Upper lobe of right lung (tissue), 1 donor: Measurements from ENCODE around the gene PIMREG. TPM values are rescaled to one million over a fixed set of nuclear protein-coding genes. Genes with fewer than 3 reads are reported as not detected.
"Not testable (repeated sequence)": the region's sequence is repeated elsewhere in the genome, so short reads cannot be mapped to it uniquely, and the experiment has no call there.

Experiments
- ATAC-seq: fragments of 200-7000 bp; cut with Tn5 transposase; one replicate; pipeline ENCODE4 v1.9.1; 2020; ENCODE audit warnings: mild to moderate bottlenecking, moderate library complexity
- DNase-seq: peaks from one replicate; pipeline ENCODE4 v3.0.0-alpha.2; 2020
- H3K27ac ChIP-seq: fragments of 200-600 bp; one replicate; pipeline ENCODE4 v1.8.0; 2022
- H3K27me3 ChIP-seq: fragments of 200-600 bp; one replicate; pipeline ENCODE4 v1.8.0; 2022; ENCODE audit warnings: mild to moderate bottlenecking
- H3K36me3 ChIP-seq: fragments of 200-600 bp; one replicate; pipeline ENCODE4 v1.8.0; 2022
- H3K4me1 ChIP-seq: fragments of 200-600 bp; one replicate; pipeline ENCODE4 v1.8.0; 2022
- H3K4me3 ChIP-seq: fragments of 200-600 bp; one replicate; pipeline ENCODE4 v1.8.0; 2022; ENCODE audit warnings: mild to moderate bottlenecking
- H3K9me3 ChIP-seq: fragments of 200-600 bp; one replicate; pipeline ENCODE4 v1.8.0; 2022
- CTCF ChIP-seq: fragments of 200-600 bp; IDR thresholded peaks from one replicate; pipeline ENCODE4 v1.8.0; 2022; ENCODE audit warnings: antibody characterized with exemption
- intact Hi-C: fragments of 100-400 bp; cut with DNase I; formaldehyde crosslinking; loops from one replicate; pipeline ENCODE4 v1.11.0; 2022
- total RNA-seq: library from RNA; stranded (reverse); fragmentation: NEBNext Ultra II Directional; extraction: Animal tissue kit (Norgen Biotek cat#: 25700); gene quantifications from one replicate; pipeline ENCODE4 v1.2.1, GENCODE V29; 2021
- donor health status: DM: no; HTN: yes; CAD: no; lungs with severe emphysema.

The PIMREG gene
- total RNA-seq, 1 donor from 2014 or later = 0.26 TPM

DNA sequence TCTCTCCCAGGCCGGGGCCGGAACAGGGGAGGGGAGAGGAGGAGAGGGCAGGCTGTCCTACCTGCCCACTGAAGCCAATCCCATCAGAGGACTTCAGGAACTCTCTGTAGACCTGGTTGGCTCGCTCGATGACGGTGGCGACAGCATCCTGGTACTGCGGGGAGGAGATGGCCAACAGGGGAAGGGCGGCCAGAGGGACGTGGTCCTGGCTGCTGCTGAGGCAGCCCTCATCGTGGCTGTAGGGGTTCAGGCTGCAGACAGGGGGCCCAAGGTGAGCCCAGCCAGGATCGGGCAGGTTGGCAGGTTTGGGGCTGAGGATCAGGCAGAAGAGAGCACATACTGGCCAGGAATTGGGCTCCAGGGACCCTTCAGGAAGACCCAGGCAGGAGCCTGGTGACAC is 34.2 kb downstream of the PIMREG start:
- Histone ChIP-seq H3K27me3 (no peaks in the 10 kb centered on the region), H3K4me1 (no peaks in the 10 kb centered on the region), H3K27ac (no peak overlapping the region), H3K9me3 (no peaks in the 10 kb centered on the region), H3K36me3 (no peaks in the 10 kb centered on the region), H3K4me3 (no peak overlapping the region)
- DNase-seq = no peak
- TF ChIP-seq CTCF = no peak
- ATAC-seq = no peak
- intact Hi-C loops = no loop called here

- DNase-seq (no peak), ATAC-seq (no peak)
- H3K36me3 ChIP-seq = no peaks in the 10 kb centered on the region
- no peak overlapping the region for H3K4me3 ChIP-seq
- H3K9me3 ChIP-seq = no peaks in the 10 kb centered on the region
- H3K27ac ChIP-seq = no peak overlapping the region
- H3K27me3 ChIP-seq = no peaks in the 10 kb centered on the region
- intact Hi-C loops = no loop called here
- no peak for TF ChIP-seq CTCF
- H3K4me1 ChIP-seq = no peaks in the 10 kb centered on the region
Measured at GRCh38 chr17:6479622-6480302, 35.5 kb downstream of the PIMREG start.

- no peaks in the 10 kb centered on the region for H3K27me3 ChIP-seq
- H3K27ac ChIP-seq = no peak overlapping the region
- no peaks in the 10 kb centered on the region for H3K4me1 ChIP-seq
- ATAC-seq (no peak), DNase-seq (no peak)
- H3K4me3 ChIP-seq = no peak overlapping the region
- no peaks in the 10 kb centered on the region for H3K36me3 ChIP-seq
- TF ChIP-seq CTCF = no peak
- intact Hi-C loops = no loop called here
- no peaks in the 10 kb centered on the region for H3K9me3 ChIP-seq
Measured at GRCh38 chr17:6480303-6480675, 36.0 kb downstream of the PIMREG start.

DNA sequence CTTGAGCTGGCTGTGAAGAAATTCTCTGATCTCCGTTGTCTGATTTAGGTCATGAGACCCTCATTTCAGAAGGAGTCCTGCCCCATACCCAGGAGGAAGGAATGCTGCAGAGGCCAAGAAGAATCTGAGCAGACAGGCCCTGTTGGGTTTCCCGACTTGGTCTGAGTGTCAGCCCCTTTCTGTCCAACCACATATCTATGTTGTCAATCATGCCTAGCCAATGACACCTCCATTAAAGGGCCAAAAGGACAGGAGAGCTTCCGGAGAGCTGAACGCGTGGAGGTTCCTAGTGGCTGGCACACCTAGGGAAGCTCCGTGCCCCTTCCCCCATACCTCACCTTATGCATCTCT is 37.8 kb downstream of the PIMREG start:
- ATAC-seq = no peak
- no peaks in the 10 kb centered on the region for H3K27me3 ChIP-seq
- H3K9me3 ChIP-seq = no peaks in the 10 kb centered on the region
- TF ChIP-seq CTCF = no peak
- intact Hi-C loops = no loop called here
- H3K4me3 ChIP-seq = no peak overlapping the region
- DNase-seq = no peak
- no peak overlapping the region for H3K27ac ChIP-seq
- no peaks in the 10 kb centered on the region for H3K36me3 ChIP-seq
- H3K4me1 ChIP-seq = no peaks in the 10 kb centered on the region

DNA sequence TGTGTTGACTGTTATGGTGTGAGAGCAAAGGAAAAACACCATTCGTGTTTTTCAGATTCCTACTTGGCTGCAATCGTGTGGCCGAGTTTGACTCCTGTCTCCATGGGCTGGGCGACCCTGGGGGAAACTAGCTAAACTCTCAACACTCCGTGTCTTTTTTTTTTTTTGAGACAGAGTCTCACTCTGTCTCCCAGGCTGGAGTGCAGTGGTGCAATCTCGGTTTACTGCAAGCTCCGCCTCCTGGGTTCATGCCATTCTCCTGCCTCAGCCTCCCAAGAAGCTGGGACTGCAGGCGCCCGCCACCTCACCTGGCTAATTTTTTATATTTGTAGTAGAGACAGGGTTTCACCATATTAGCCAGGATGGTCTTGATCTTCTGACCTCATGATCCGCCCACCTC is 38.5 kb downstream of the PIMREG start:
- H3K27ac ChIP-seq, H3K27me3 ChIP-seq, intact Hi-C loops, H3K36me3 ChIP-seq, H3K4me1 ChIP-seq, H3K4me3 ChIP-seq, ATAC-seq, DNase-seq, H3K9me3 ChIP-seq: not testable (repeated sequence)

- Histone ChIP-seq H3K36me3 (no peaks in the 10 kb centered on the region), H3K4me3 (no peak overlapping the region), H3K27me3 (no peaks in the 10 kb centered on the region), H3K4me1 (peaks cover 9% of the 10 kb centered on the region), H3K9me3 (no peaks in the 10 kb centered on the region), H3K27ac (no peak overlapping the region)
- ATAC-seq (no peak), DNase-seq (no peak)
- intact Hi-C loops = no loop called here
- no peak for TF ChIP-seq CTCF
Measured at GRCh38 chr17:6483507-6483906, 39.3 kb downstream of the PIMREG start.
